Stimulated activated CD4-positive, alpha-beta T cell treated with anti-CD3 and anti-CD28 coated beads, Interleukin-4, amount 100 ng/mL, for 24 hours (primary cell): ENCODE results near the gene NANOS1.
A peak's percentile ranks its signal among the peaks of the same experiment; 100 is the strongest.

Experiments
- DNase-seq: peaks from one replicate; pipeline ENCODE4 v3.0.0-alpha.2; 2020

The NANOS1 gene

DNA sequence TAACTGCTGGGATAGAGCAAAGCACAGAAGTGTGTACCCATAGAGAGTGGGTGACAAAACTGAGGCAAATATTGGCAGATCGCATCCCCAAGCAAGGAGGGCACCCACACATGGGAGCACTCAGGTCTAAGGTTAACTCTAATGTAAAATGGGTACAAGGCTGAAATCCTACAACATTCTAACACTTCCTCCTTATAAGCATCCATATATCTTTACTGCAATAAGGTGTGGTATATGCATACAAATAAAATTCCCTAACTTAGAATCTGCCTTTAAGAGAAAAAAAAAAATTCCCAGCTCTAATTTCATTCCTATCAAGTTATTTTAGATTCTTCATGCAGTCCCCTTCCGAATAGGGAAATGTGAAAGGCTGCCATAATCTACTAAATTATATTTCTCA is 32.4 kb downstream of the NANOS1 start:
- DNase-seq, result no peak

DNA sequence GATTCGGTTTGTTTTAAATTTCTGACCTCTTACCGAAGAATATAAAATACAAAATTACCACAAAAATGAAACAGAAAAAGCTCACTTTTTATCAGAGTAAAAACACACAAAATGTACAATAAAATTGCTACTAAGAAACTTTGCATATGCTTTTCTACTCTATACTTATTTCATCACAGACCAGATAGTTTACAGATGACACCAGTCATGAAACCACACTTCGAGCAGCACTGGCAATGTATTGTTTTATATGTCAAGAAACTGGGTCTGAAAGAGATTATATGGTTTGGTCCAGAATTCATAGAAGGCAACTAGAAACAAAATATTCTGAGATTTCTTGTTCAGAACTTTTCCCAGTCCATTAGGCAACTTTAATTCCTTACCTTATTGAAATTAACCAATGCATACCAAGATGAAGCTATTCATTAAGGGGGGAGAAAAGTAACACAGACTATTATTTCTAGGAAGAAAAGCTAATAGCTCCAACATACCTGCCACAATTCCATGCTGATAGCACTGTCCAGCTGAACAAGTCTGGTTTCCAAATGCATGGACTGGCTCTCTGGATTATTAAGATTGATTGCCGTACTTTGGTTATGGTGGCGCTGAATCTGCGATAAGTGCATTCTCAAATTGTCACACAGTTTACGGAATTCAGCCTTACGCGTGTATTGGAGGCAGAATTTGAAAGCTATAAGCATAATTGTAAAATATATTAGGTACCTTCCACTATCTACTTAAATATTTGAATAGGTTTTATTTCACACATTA is 41.1 kb downstream of the NANOS1 start:
- DNase-seq, result no peak

DNA sequence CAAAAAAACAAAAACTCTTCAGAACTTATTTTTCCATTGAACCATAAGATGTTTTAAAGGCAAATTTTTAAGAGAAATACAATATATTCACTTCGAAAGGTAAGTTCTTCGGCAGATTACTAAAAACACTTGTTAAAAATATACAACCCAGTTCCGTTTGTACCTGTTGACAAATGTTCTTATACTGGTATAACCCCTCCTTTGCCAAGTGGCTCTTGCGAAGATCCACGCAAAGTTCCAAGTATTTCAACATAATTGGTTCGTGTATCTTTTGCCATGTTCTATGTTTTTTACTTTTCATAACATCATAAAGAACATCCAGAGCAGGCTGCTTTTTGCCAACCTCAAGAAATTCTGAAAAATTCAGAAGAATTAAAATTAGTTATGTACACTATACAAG is 44.1 kb downstream of the NANOS1 start:
- no peak for DNase-seq

DNA sequence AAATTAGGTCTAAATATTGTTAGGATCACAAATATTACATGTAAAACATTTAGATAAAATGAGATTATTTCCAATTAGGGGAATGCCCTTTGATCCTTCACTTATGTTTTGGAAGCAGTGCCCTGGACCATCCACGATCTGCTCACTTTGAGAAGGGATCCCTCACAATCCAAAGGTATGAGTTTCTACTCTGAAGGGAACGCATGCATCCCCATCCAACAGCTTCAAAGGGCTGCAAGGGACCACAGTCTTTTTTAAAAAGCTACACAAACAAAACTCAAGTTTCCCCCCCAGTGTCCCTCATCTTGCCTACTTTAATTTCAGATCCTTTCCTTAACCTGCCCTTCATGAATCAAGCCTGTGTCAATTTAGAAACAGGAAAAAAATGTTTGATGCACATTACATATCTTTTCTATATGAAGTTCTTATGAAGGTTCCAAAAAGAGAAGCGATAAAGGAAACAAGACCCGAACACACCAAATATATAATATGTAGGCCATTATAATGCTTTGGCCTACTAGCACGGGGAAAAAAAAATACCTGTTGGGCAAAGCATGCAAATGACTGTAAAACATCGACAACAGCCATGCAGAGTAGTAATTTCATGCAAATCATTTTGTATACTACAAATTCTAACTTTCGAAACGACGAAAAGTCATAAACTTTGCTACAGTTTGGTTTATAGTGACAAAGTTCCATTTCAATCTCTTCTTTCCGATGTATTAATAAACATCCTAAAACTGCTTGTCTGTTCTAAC is 49.1 kb downstream of the NANOS1 start:
- no peak for DNase-seq

DNA sequence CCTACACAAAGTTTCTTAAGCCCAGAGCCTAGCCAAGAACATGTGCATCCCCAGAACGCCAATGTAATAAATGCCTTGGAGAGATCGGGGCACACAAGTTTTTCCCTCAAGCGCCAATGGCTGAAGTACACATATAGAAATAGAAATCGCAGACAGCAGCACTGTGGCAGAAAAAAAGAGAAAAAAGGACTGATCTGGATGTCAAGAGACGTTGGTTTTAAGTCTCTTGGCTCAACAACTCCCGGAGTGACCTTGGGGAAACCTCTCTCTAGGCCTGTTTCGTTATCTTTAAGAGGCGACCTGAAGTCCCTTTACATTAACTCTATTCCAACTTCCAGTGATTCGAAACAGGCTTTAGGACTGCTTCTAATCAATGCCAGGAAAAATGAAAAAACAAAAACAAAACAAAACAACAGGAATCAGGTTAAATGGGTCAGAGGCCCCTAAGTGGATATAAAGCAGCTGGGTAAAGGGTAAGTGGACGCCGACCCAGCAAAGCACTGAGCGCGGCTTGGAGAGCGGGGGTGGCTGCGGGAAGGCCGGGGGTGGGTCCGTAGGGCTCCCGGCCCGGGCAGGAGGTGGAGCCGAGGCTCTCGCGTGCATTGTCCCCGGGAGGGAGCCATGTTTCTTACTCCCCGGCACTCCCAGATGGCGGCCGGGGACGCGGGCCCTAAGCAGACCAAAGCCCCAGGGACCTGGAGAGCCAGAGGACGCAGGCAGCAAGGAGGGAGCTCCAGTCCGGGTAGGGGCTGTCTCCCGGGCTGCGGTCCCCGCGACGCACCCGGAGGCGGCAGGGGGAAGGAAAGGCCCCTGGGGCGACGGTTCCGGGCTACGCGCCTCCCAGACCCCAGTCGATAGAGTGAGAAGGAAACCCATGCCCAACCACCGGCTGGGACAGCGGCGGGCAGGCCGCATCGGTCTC is 50.3 kb downstream of the NANOS1 start:
- DNase-seq, result peak; percentile 67

DNA sequence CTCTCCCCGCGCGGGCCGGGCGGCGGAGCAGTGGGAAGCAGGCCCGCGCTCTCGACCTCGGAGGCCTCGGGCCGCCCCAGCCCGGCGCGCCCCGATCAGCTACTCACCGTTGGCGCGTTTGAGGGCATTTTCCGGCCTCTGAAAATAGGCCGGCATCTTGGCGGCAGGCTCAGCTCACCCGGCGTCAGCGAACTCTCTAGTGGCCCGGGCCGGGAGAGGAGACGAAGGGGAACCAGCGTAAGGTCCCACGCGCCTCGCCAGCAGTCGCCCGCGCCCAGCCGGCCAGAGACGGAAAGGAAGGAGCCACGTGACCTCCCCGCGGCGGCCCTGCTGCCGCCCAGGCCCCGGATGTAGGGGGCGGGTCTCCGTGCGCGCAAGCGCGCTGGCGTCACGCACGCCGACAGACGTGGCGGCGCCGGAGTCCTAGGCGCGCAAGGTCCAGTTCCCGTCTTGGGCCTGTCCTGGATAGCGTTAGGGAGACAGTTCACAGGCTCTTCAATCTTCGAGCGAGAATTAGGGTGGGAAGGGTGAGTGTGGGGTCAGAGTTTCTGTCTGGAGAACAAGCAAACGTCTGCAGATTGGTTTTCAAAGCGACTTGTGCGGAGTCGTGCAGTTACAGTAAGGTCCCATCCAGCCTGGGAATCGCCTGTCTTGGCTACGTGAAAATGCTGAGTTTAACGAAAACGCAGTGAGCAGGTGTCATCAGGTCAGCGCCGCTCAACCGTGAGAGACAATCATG is 51.2 kb downstream of the NANOS1 start, which contains the start of gene EIF3A:
EIF3A (minus strand) TSS at position 297 of the 739 bp plus-strand sequence; CDS start at position 156, 141 bp downstream.
- peak; percentile 91 for DNase-seq
